AG04449 (cell line): ENCODE data around the gene JAM3.

ENCODE experiments used
- CTCF ChIA-PET: fragments of 350-600 bp; formaldehyde crosslinking; extraction: SDS; loops from one replicate; lab custom pipeline; 2021; ENCODE audit warnings: antibody characterized with exemption; lab: Yijun Ruan, JAX
- POLR2A ChIA-PET: fragments of 400-600, 350-600 bp; formaldehyde crosslinking; extraction: SDS; loops from one replicate; lab custom pipeline; 2020; ENCODE audit warnings: antibody characterized with exemption, inconsistent platforms; lab: Yijun Ruan, JAX
- DNase-seq: peaks from one replicate; pipeline ENCODE4 v3.0.0-alpha.2; 2010; ENCODE audit warnings: low read depth, low spot score
- H3K4me3 ChIP-seq: 2 replicates; pipeline ENCODE4 v1.5.1; 2011; ENCODE audit warnings: low read depth, mild to moderate bottlenecking, control low read depth, low read length
- CTCF ChIP-seq: IDR thresholded peaks from one replicate; pipeline ENCODE4 v1.5.1; 2011; ENCODE audit warnings: mild to moderate bottlenecking, moderate library complexity, low read length, control low read depth, inconsistent platforms; ENCODE audit not compliant: insufficient read depth; ENCODE audit errors: missing control alignments

JAM3 gene

GRCh38 chr11:134164490-134165370 lies 95.9 kb downstream of the JAM3 start:
- CTCF ChIA-PET, result interaction anchor here (0.9 to 1.1 kb wide), 2 partner anchors 10 to 43 kb away, joined by 3 read pairs; no protein-coding TSS in a partner anchor
- POLR2A ChIA-PET, result no interaction called here
- no peak overlapping the region for H3K4me3 ChIP-seq
- TF ChIP-seq CTCF, result no peak
- no peak for DNase-seq

GRCh38 chr11:134170177-134170918 lies 101.5 kb downstream of the JAM3 start:
- DNase-seq, result no peak
- H3K4me3 ChIP-seq, result no peak overlapping the region
- CTCF ChIA-PET, result interaction anchor here (0.8 to 1.9 kb wide), 2 partner anchors 9 to 119 kb away, joined by 3 to 4 read pairs; no protein-coding TSS in a partner anchor
- TF ChIP-seq CTCF, result no peak
- POLR2A ChIA-PET, result no interaction called here

GRCh38 chr11:134170919-134171281 lies 102.0 kb downstream of the JAM3 start:
- TF ChIP-seq CTCF, result no peak
- CTCF ChIA-PET, result interaction anchor here (0.8 to 1.9 kb wide), 2 partner anchors 10 to 119 kb away, joined by 3 to 4 read pairs; no protein-coding TSS in a partner anchor
- POLR2A ChIA-PET, result no interaction called here
- DNase-seq, result no peak
- H3K4me3 ChIP-seq, result no peak overlapping the region

GRCh38 chr11:134171951-134172350 lies 103.1 kb downstream of the JAM3 start:
- no peak for TF ChIP-seq CTCF
- CTCF ChIA-PET, result no interaction called here
- no peak for DNase-seq
- POLR2A ChIA-PET, result no interaction called here
- no peak overlapping the region for H3K4me3 ChIP-seq

- ChIA-PET POLR2A (no interaction called here), CTCF (no interaction called here)
- no peak overlapping the region for H3K4me3 ChIP-seq
- DNase-seq, result no peak
- no peak for TF ChIP-seq CTCF
Observed at GRCh38 chr11:134173296-134173695, 104.4 kb downstream of the JAM3 start.

- CTCF ChIA-PET, result no interaction called here
Observed at GRCh38 chr11:134176284-134176683, 107.4 kb downstream of the JAM3 start.

More at GRCh38 chr11:134176284-134176683, 107.4 kb downstream of the JAM3 start:
- POLR2A ChIA-PET, result no interaction called here
- no peak overlapping the region for H3K4me3 ChIP-seq
- no peak for TF ChIP-seq CTCF
- DNase-seq, result no peak
